ENCODE data around the gene RAB2B. TPM values are rescaled to one million over a fixed set of nuclear protein-coding genes. Genes with fewer than 3 reads are reported as not detected.

Gene RAB2B
- total RNA-seq, 1 experiment from 2014 or later: 4.4 TPM

Small RNA genes lying within 50 kb of the gene (small RNA-seq; reads per million reads assigned to genes)
- not detected for gene RN7SL650P

Other genes with a start within 250 kb of the RAB2B start
- gene HNRNPC, start 207.5 kb downstream of the RAB2B start, total RNA-seq (2014; rRNA removed; shearing (Covaris generic)): 375 and 471 TPM in 2 replicates
- 0.05 and 0.33 TPM in 2 replicates for gene RPGRIP1, start 196.9 kb downstream of the RAB2B start, total RNA-seq (2014; rRNA removed; shearing (Covaris generic))
- 34.5 and 43.7 TPM in 2 replicates for gene SUPT16H, start 92.9 kb downstream of the RAB2B start, total RNA-seq (2014; rRNA removed; shearing (Covaris generic))
- 36.1 and 37.2 TPM in 2 replicates for gene CHD8, start 20.8 kb downstream of the RAB2B start, total RNA-seq (2014; rRNA removed; shearing (Covaris generic))
- gene TOX4, start 236 bp upstream of the RAB2B start, total RNA-seq (2014; rRNA removed; shearing (Covaris generic)): 16.0 and 20.3 TPM in 2 replicates
- 39.7 and 41.0 TPM in 2 replicates for gene METTL3, start 34.4 kb upstream of the RAB2B start, total RNA-seq (2014; rRNA removed; shearing (Covaris generic))
- gene SALL2, start 49.4 kb upstream of the RAB2B start, total RNA-seq (2014; rRNA removed; shearing (Covaris generic)): 0.05 TPM in 1 of 2 replicates, not detected in the other
- gene OR10G3, start 103.1 kb upstream of the RAB2B start, total RNA-seq (2014; rRNA removed; shearing (Covaris generic)): not detected in 2 replicates
- gene OR10G2, start 158.0 kb upstream of the RAB2B start, total RNA-seq (2014; rRNA removed; shearing (Covaris generic)): not detected in 2 replicates
- gene OR4E2, start 176.9 kb upstream of the RAB2B start, total RNA-seq (2014; rRNA removed; shearing (Covaris generic)): not detected in 2 replicates
- not detected in 2 replicates for gene OR4E1, start 196.9 kb upstream of the RAB2B start, total RNA-seq (2014; rRNA removed; shearing (Covaris generic))

Data from HT-29 (cell line).